ENCODE results near the gene RPL39. TPM values are rescaled to one million over a fixed set of nuclear protein-coding genes. Genes with fewer than 3 reads are reported as not detected.

The RPL39 gene
- total RNA-seq, 1 donor from 2014 or later, result 1,088 TPM

DNA sequence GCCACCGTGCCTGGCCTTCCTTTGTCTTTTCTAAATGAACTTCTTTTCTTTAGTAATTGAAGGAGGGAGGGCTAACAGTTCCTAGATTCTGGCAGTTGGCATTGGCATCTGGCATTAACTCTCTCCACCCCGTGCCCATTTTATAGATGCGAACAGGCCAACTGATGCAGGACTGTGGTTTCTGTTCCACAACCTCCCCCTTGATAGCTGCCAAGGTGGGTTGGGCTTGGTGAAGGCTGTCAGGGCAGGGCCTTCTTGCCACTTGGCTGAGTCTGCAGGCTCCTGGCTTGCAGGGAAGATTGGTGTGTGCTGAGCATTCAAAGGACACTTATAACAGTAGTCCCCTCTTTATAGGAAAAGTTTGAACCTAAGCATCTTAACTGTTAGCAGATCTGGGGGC, 28.7 kb downstream of the RPL39 start:
- Mint-ChIP-seq H3K9me3 (ENCODE audit: unreplicated experiment) (no peaks in the 10 kb centered on the region), H3K36me3 (ENCODE audit: unreplicated experiment) (no peaks in the 10 kb centered on the region), H3K4me3 (ENCODE audit: unreplicated experiment) (no peak overlapping the region), H3K4me1 (ENCODE audit: low read depth, unreplicated experiment) (no peaks in the 10 kb centered on the region), H3K27me3 (ENCODE audit: unreplicated experiment) (no peaks in the 10 kb centered on the region), H3K27ac (ENCODE audit: unreplicated experiment) (no peak overlapping the region)
- TF ChIP-seq, protein P1, sequence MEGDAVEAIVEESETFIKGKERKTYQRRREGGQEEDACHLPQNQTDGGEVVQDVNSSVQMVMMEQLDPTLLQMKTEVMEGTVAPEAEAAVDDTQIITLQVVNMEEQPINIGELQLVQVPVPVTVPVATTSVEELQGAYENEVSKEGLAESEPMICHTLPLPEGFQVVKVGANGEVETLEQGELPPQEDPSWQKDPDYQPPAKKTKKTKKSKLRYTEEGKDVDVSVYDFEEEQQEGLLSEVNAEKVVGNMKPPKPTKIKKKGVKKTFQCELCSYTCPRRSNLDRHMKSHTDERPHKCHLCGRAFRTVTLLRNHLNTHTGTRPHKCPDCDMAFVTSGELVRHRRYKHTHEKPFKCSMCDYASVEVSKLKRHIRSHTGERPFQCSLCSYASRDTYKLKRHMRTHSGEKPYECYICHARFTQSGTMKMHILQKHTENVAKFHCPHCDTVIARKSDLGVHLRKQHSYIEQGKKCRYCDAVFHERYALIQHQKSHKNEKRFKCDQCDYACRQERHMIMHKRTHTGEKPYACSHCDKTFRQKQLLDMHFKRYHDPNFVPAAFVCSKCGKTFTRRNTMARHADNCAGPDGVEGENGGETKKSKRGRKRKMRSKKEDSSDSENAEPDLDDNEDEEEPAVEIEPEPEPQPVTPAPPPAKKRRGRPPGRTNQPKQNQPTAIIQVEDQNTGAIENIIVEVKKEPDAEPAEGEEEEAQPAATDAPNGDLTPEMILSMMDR (IDR thresholded peaks at IDR 0.05; ENCODE audit: partially characterized antibody, unreplicated experiment), result no peak
- DNase-seq, result no peak

DNA sequence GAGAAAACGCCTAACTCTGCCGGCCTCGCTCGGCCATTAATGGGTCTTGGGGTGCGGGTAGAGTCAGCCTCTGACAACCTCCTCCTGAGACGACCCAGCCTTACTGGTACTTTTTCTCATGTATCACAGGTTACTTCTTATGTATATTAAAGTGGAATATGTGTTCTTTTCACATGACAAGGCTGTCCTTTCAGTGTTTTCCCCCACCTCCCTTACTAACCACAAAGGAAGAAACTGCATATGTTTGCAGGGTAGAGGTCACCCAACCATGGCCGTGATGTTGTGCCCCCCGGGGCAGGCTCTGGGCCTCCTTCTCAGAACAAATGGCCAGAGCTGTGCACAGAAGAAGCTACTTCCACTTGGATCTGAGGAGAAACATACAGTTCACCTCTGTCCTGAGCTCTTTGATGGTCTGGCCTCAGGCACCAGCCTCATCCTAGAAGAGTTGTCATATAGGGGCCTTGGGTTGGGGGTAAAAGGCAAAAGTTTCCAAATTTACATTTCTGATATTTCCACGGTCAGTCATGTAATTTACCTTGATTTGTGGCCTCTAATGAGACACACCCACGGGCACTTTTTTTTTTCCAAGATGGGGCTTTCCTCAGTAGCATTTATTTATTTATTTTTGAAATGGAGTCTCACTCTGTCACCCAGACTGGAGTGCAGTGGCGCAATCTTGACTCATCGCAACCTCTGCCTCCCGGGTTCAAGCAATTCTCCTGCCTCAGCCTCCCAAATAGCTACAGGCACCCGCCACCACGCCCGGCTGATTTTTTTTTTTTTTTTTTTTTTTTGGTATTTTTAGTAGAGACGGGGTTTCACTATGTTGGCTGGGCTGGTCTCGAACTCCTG, 31.2 kb downstream of the RPL39 start:
- H3K27ac Mint-ChIP-seq (ENCODE audit: unreplicated experiment), result no peak overlapping the region
- no peak for DNase-seq
- H3K4me3 Mint-ChIP-seq (ENCODE audit: unreplicated experiment), result no peak overlapping the region
- H3K9me3 Mint-ChIP-seq (ENCODE audit: unreplicated experiment), result no peaks in the 10 kb centered on the region
- TF ChIP-seq, protein P1 (IDR thresholded peaks at IDR 0.05; ENCODE audit: partially characterized antibody, unreplicated experiment), result no peak
- no peaks in the 10 kb centered on the region for H3K36me3 Mint-ChIP-seq (ENCODE audit: unreplicated experiment)
- no peaks in the 10 kb centered on the region for H3K4me1 Mint-ChIP-seq (ENCODE audit: low read depth, unreplicated experiment)
- H3K27me3 Mint-ChIP-seq (ENCODE audit: unreplicated experiment), result no peaks in the 10 kb centered on the region

DNA sequence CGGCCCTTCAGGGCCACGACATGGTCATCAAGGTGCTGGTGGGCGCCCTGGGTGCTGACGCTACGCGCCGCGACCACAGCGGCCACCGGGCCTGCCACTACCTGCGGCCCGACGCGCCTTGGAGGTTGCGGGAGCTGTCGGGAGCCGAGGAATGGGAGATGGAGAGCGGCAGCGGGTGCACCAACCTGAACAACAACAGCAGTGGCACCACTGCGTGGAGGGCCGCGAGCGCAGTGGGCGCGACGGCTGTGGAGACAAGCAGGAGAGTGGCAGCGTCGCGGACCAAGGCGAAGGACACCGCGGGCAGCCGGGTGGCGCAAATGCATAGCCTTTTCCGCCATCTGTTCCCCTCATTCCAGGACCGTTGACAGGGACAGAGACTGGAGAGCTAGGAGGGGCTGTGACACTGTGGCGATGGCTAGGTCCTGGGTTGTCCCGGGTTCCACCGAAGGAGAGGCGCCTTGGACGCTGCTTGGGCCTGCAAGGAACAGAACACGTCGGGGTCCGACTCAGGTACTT, 32.1 kb downstream of the RPL39 start:
- Mint-ChIP-seq H3K36me3 (ENCODE audit: unreplicated experiment) (no peaks in the 10 kb centered on the region), H3K9me3 (ENCODE audit: unreplicated experiment) (no peaks in the 10 kb centered on the region), H3K27me3 (ENCODE audit: unreplicated experiment) (no peaks in the 10 kb centered on the region), H3K4me3 (ENCODE audit: unreplicated experiment) (no peak overlapping the region), H3K27ac (ENCODE audit: unreplicated experiment) (no peak overlapping the region), H3K4me1 (ENCODE audit: low read depth, unreplicated experiment) (peaks cover under 1% of the 10 kb centered on the region)
- no peak for DNase-seq
- TF ChIP-seq, protein P1 (IDR thresholded peaks at IDR 0.05; ENCODE audit: partially characterized antibody, unreplicated experiment), result no peak

DNA sequence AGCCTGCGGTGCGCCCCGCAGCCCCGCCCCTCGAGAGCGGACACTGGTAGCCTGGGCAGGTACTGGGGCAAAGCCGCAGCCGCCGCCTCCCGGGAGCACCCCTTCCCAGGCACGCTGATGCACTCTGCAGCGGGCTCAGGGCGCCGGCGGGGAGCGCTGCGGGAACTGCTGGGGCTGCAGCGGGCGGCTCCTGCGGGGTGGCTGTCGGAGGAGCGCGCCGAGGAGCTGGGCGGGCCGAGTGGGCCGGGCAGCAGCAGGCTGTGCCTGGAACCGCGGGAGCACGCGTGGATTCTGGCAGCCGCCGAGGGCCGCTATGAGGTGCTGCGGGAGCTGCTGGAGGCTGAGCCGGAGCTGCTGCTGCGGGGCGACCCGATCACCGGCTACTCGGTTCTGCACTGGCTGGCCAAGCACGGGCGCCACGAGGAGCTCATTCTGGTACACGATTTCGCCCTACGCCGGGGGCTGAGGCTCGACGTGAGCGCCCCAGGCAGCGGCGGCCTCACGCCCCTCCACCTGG, 32.6 kb downstream of the RPL39 start:
- H3K36me3 Mint-ChIP-seq (ENCODE audit: unreplicated experiment), result no peaks in the 10 kb centered on the region

More for the DNA sequence above, 32.6 kb downstream of the RPL39 start:
- TF ChIP-seq, protein P1 (IDR thresholded peaks at IDR 0.05; ENCODE audit: partially characterized antibody, unreplicated experiment), result no peak
- Mint-ChIP-seq H3K27me3 (ENCODE audit: unreplicated experiment) (no peaks in the 10 kb centered on the region), H3K4me1 (ENCODE audit: low read depth, unreplicated experiment) (peaks cover 2% of the 10 kb centered on the region), H3K9me3 (ENCODE audit: unreplicated experiment) (no peaks in the 10 kb centered on the region), H3K27ac (ENCODE audit: unreplicated experiment) (no peak overlapping the region), H3K4me3 (ENCODE audit: unreplicated experiment) (no peak overlapping the region)
- DNase-seq, result peak; percentile 21
